SHP77 treated with DMSO at 0.1 percent for 48 hours (cell line): ENCODE data around the gene RAB27A.
A peak's percentile ranks its signal among the peaks of the same experiment; 100 is the strongest.
"Not testable (repeated sequence)": the region's sequence is repeated elsewhere in the genome, so short reads cannot be mapped to it uniquely, and the experiment has no call there.

Source experiments
- DNase-seq: peaks from one replicate; lab custom pipeline; 2025; lab: John Stamatoyannopoulos, UW

Gene RAB27A

DNA sequence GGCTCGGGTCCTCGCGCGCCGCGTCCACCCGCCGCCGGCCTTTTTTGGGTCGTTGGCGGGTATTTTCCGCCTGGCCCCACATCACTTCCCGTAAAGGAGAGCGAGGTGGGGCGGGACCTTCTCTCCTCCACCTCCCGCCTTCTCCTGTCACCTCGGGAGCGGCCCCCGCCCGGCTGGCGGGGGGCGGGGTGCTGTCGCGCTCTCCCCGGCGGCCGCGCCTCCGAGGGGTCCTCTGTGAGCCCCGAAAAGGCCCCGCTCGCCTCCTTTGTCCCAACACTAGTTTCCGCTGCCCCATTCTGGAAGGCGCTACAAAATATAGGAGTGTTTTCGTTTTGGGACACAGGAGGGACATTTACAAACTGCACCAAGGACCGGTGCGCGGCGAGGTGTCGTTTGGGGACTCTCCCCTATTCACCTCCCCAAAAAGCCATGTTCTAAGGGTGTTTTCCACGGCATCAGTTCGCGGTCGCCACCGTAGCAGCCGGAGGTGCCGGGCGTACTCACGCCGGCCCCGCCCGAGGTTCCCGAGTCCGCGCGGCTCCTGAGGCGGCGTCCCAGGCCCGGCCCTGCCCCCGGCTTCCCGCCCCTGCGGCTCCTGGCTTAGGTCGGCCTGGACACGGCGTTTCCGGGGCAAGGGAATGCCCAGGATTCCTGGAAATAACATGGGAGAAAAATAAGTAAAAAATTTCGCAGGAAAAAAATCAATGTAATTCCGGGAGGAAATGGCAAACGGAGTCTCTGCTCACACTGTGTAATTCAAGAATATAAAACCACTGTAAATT lies at the start of gene RAB27A:
RAB27A (minus strand) TSS at position 68 of the 782 bp plus-strand sequence. CDS start 54,879 bp downstream, outside the sequence.
- peak; percentile 10 for DNase-seq

DNA sequence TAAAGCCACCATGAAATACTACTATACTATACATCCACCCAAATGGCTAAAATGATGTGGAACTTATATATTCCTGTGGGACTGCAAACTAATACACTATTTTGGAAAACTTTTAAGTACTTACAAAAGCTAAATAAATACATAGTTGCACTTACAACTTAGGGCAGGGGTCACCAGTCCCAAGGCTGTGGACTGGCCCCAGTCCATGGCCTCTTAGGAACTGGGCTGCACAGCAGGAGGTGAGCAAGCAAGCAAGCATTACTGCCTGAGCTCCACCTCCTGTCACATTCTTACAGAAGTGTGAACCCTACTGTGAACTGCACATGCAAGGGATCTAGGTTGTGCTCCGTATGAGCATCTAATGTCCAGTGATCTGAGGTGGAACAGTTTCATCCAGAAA lies 47.5 kb upstream of the RAB27A start:
- no peak for DNase-seq

- DNase-seq: no peak
Measured at GRCh38 chr15:55334997-55335396, 45.4 kb upstream of the RAB27A start.

GRCh38 chr15:55334371-55334770 lies 44.8 kb upstream of the RAB27A start:
- DNase-seq: no peak

DNA sequence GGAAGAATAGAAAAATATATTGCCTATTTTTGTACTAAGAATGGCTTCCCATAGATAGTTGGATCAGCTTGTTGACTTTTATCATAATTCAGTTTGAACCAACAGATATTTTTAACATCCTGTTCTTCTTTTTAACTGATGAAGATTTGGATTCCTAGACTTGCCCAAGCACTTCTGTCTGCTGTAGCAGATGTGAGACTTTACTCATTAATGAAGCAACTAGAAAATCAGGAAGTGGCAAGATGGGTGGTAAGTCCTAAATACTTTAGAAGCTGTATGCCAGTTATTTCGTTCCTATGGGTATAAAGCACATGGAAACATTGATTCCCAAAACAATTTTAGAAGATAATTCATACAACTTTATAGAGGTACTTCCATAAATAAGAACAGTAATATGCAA lies 37.8 kb upstream of the RAB27A start:
- DNase-seq: no peak

DNA sequence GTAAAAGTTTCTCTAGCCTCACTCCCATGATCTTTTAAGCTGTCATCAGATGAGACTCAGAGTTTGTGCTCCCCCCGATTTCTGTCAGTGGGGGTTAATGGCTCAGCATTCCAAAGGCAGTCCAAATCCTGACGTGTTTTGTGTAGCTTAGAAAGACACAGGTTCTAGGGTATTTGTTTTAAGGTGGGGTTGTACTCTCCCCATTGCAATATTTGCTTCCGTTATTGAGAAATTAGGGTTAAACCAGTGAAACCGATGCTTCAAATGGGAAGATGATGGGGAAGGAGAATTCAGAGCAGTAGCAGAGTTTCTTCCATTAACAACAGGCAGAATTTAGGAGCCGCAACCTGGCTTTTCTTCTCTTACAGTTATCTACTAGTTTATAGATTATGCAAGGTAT lies 32.9 kb upstream of the RAB27A start:
- no peak for DNase-seq

GRCh38 chr15:55320963-55321362 lies 31.4 kb upstream of the RAB27A start:
- no peak for DNase-seq

- DNase-seq: no peak
Measured at GRCh38 chr15:55320238-55320550, 30.6 kb upstream of the RAB27A start.

DNA sequence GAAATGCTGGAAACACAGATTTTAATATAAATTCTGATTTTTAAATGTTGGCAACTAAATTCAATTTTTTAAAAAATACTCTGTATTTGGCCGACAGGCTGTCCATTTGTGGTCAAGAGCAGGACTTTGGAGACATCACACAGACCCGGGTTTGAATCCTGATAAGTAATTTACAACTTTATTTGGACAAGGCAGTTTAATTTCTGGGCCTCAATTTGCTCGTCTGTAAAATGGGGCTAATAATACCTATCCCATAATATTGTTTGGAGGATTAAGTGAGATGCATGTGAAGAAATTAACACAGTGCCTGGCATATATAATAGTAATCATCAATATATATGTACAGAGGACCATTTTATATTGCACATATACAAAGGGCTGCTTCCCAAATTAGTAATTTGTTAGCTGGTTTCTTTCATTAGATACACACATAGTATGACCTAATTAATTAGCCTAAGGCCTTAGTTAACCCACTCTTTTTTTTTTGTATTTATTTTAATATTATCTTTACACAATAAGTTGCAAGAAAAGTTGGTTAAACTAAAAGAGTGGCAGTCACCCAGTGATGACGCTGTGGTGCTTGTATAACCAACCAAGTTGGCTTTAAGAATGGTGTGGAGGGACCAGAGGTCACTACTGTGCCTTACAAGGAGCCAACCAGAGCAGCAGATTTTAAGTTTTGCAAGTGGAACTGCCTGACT lies 30.1 kb upstream of the RAB27A start:
- DNase-seq: no peak

- DNase-seq: peak; percentile 58
Measured at GRCh38 chr15:55318588-55319494, 29.2 kb upstream of the RAB27A start, which contains the start of the genes PIGB and PIGBOS1. Gene PIGB, plus strand, starts transcription at chr15:55319222. Its CDS starts 29 bp downstream, at chr15:55319251. Gene PIGBOS1, minus strand, starts transcription at chr15:55319123. Its CDS starts 1,331 bp downstream, at chr15:55317792.

- not testable (repeated sequence) for DNase-seq
Measured at GRCh38 chr15:55302801-55303200, 13.2 kb upstream of the RAB27A start.

DNA sequence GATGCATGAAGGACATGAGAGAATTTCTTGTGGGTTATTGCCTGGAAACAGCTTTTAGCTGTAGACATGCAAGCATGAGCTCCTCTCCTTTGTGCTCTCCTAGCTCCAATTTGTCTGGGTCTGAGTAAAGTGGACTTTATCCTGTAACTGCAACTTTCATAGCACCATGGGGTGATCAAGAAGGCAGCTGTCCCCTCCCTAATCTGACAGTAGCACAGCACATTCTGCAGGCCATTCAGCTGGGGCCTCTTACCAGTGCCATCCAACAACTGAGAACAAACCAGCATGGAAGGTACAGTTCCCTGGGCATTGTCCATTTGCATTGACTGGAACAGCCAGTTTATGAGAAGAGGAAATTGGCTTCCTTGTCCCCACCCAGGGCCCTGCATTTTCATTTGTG lies 7.7 kb upstream of the RAB27A start:
- DNase-seq: no peak

DNA sequence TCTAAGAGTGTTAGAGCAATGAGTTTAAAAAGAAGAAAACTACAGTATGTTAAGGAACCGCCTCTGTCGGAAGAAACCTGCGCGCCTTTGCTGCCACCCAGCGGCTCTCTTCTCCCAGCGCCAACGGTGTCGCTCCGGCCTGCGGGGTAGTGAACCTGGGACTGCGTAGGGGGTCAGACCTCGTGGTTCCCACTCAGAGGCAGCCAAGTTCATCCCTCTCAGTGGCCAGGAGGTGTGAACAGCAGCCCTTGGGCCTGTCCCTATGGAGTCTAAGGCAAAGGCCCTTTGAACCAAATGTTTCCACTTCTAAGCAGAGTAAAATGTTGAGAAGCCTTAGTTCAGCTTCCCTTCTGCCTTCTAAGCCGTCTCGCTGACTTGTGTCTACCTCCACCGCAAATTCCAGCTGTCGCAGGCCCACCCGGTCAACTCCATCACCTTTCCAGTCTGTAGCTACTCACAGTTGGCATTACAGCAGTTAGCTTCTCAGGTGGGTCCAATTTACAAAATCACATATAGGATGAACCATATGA lies 980 bp upstream of the RAB27A start:
- peak; percentile 17 for DNase-seq

- no peak for DNase-seq
Measured at GRCh38 chr15:55289011-55289745, 435 bp downstream of the RAB27A start.

GRCh38 chr15:55288006-55288717 lies 1.5 kb downstream of the RAB27A start:
- no peak for DNase-seq

DNA sequence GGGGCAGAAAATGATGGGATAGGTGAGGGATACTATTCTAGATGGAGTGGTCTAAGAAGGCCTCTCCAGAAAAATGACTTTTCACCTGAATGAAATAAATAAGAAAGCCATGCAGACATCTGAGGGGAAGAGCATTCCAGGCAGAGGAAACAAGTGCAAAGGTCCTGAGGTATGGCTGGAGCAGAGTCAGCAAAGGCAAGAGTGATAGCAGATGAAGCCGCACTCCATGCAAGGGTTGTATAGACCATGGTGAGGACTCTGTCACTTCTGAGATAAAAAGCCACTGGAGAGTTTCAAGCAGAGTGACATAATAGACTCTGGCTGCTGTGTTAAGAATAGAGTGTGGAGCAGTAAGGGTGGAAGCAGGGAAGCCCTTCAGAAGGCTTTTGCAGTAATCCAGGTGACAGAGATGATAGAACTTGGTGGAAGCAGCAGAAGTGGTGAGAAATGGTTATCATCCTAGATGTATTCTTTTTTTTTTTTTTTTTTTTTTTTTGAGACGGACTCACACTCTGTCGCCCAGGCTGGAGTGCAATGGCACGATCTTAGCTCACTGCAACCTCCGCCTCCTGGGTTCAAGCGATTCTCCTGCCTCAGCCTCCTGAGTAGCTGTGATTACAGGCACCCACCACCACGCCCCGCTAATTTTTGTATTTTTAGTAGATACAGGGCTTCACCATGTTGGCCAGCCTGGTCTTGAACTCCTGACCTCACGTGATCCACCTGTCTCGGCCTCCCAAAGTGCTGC lies 3.0 kb downstream of the RAB27A start:
- DNase-seq: not testable (repeated sequence)

DNA sequence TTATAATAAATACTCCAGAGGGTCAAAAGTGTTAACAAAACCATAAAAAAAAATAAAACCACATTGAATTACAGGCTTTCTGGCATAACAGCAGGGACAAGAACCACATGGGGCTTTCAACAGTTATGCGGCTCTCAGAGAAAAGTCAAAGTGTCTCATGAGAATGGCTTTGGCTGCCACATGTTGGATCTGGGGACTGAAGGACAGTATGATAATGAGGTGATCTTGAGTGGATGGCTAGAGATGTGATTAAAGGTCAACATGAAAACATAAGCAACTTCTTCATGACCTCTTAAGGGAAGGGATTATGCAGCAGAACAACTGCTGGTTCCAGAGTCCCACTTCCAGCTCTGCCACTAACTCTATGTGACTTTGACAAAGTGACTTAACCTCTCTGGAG lies 5.2 kb downstream of the RAB27A start:
- DNase-seq: no peak

- DNase-seq: no peak
Measured at GRCh38 chr15:55283379-55284147, 6.0 kb downstream of the RAB27A start.

GRCh38 chr15:55282284-55282833 lies 7.3 kb downstream of the RAB27A start:
- no peak for DNase-seq
